Esophagus (tissue), 2 donors: Measurements from ENCODE around the gene SUPT3H. TPM values are rescaled to one million over a fixed set of nuclear protein-coding genes. Genes with fewer than 3 reads are reported as not detected.

Experiments
- H3K27ac ChIP-seq, 2 donors: one replicate each; pipeline ENCODE4 v1.5.1; 2013; ENCODE audit warnings: low read depth in 2 of 2, mild to moderate bottlenecking in 2 of 2, inconsistent platforms in 1 of 2, low read length in 1 of 2, moderate library complexity in 1 of 2
- H3K27me3 ChIP-seq, 2 donors: one replicate each; pipeline ENCODE4 v1.6.1; 2013; ENCODE audit warnings: low read length in 2 of 2, control low read depth in 1 of 2, mild to moderate bottlenecking in 1 of 2; ENCODE audit not compliant: insufficient read depth in 2 of 2, control insufficient read depth in 1 of 2
- H3K36me3 ChIP-seq, 2 donors: one replicate each; pipeline ENCODE4 v1.6.1; 2013; ENCODE audit warnings: low read length in 1 of 2; ENCODE audit not compliant: control insufficient read depth in 2 of 2, insufficient read depth in 2 of 2
- H3K4me1 ChIP-seq, 2 donors: one replicate each; pipeline ENCODE4 v1.6.1; 2013; ENCODE audit warnings: low read length in 1 of 2; ENCODE audit not compliant: control insufficient read depth in 2 of 2, insufficient read depth in 2 of 2
- H3K4me3 ChIP-seq, 2 donors: one replicate each; pipeline ENCODE4 v1.5.1; 2013; ENCODE audit warnings: low read length in 2 of 2, mild to moderate bottlenecking in 2 of 2, low read depth in 1 of 2, moderate library complexity in 1 of 2
- H3K9me3 ChIP-seq, 2 donors: one replicate each; pipeline ENCODE4 v1.6.1; 2013; ENCODE audit warnings: mild to moderate bottlenecking in 2 of 2, low read depth in 1 of 2, low read length in 1 of 2, moderate library complexity in 1 of 2; ENCODE audit not compliant: control insufficient read depth in 2 of 2, insufficient read depth in 1 of 2
- WGBS, 2 donors: extraction: QIAGEN DNeasy Blood & Tissue Kit; methylation state at CpG; one replicate each; pipeline ENCODE4 v1.1.7; 2013; 5-methylcytosine and 5-hydroxymethylcytosine counted together
- polyA plus RNA-seq, 2 donors: library from polyadenylated mRNA; stranded (reverse); fragments of 200-250 nt; gene quantifications; one replicate each; pipeline ENCODE4 v1.2.3, GENCODE V29; 2013
- donor health status: healthy with polysubstance abuse.
- donor health status: Bipolar disorder and iron deficiency.

Gene SUPT3H
- polyA plus RNA-seq, 2 donors: 2.8 to 3.6 TPM

DNA sequence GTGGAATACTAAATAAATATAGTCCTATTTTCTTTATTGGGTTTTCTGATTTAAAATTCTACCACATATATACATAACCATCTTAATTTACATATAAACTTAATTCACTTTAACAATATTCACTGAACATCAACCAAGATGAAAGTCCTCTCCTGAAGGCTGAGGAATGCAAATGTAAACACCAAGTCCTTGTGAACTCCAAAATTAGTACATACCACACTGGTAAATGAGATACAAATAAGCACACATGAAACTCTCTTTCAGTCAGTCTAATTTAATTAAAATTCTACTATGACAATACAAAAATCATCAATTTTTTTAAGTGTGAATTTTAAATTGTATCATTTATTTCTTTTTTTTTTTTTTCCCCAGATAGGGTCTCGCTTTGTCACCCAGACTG is 254.7 kb downstream of the SUPT3H start:
- Histone ChIP-seq H3K36me3 (no peaks in the 10 kb centered on the region), H3K4me1 (no peaks in the 10 kb centered on the region), H3K27me3 (no peaks in the 10 kb centered on the region), H3K27ac (no peak overlapping the region), H3K9me3 (no peaks in the 10 kb centered on the region), H3K4me3 (no peak overlapping the region)
- 100% methylated on average over 1 of the region's 1 CpG for WGBS, 2 donors

DNA sequence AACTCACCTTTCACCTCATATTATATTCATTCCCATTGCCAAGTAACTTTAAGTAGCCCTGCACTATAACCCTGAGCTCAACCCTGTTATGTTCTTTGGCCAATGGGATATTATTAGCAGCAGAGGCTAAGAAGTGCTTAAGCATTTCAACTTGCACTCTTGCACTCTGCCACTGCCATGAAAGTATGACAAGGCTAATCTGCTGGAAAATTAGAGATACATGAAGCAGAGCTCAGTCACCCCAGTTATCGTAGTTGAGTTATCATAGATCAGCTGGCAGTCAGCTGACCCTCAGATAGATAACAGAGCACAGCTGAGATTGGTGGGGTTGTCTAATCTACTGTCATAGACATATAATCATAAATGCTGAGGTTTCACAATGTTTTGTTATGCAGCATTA is 259.0 kb downstream of the SUPT3H start:
- H3K27ac ChIP-seq: no peak overlapping the region
- H3K27me3 ChIP-seq: no peaks in the 10 kb centered on the region
- no peaks in the 10 kb centered on the region for H3K4me1 ChIP-seq
- 84 to 87% methylated on average over 1 of the region's 1 CpG for WGBS, 2 donors
- no peaks in the 10 kb centered on the region for H3K36me3 ChIP-seq
- H3K4me3 ChIP-seq: no peak overlapping the region
- no peaks in the 10 kb centered on the region for H3K9me3 ChIP-seq

DNA sequence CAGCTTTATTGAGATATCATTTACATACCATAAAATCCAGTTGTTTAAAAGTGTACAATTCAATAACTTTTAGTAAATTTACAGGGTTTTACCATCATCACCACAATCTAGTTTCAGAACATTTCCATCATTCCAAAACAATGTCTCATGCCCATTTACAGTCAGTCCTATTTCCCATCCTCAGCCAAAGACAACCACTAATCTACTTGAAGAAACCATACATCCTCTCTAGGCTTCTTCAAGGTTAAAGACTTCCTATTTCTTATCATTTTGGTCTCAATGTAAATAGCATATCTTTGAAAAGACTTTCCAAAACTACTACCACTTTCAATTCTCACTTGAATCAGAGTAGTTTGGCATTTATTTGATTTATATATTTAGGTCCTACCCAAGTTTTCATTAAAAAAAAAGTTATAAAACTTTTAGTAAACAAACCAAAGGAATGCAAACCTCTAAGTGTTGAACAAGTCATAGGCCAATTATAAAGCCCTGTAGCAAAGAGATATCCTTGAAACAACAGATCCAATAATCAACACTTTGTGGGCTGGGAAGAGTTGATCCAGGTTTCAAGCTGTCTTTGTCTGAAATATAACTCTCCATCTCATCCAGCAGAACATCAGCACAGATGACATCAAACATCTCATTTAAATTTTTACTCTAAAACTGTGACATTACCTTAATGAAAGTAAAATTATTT is 260.9 kb downstream of the SUPT3H start:
- H3K27me3 ChIP-seq: no peaks in the 10 kb centered on the region
- H3K4me1 ChIP-seq: no peaks in the 10 kb centered on the region
- no peak overlapping the region for H3K4me3 ChIP-seq
- H3K36me3 ChIP-seq: no peaks in the 10 kb centered on the region
- H3K27ac ChIP-seq: no peak overlapping the region
- H3K9me3 ChIP-seq: no peaks in the 10 kb centered on the region

DNA sequence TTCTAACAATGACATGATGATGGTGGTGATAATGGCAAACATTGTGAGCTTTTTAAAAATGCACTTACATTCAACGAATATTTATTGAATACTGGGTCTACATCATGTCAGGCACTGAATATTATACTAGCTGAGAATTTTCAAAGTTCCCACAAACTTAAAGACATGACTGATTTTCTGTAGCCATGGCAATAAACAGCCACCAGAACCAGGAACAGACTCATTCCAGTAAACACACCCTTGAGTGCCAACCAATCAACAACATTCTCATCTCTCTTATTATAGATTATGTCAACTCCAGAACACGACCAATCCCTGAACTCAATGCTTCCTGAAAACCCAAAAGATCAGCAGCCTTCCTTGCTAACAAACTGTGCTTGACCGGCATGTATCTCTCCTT is 262.0 kb downstream of the SUPT3H start:
- Histone ChIP-seq H3K27me3 (no peaks in the 10 kb centered on the region), H3K36me3 (no peaks in the 10 kb centered on the region), H3K4me3 (no peak overlapping the region), H3K4me1 (no peaks in the 10 kb centered on the region), H3K27ac (no peak overlapping the region), H3K9me3 (no peaks in the 10 kb centered on the region)
- WGBS, 2 donors: 72 to 77% methylated on average over 3 of the region's 3 CpGs

DNA sequence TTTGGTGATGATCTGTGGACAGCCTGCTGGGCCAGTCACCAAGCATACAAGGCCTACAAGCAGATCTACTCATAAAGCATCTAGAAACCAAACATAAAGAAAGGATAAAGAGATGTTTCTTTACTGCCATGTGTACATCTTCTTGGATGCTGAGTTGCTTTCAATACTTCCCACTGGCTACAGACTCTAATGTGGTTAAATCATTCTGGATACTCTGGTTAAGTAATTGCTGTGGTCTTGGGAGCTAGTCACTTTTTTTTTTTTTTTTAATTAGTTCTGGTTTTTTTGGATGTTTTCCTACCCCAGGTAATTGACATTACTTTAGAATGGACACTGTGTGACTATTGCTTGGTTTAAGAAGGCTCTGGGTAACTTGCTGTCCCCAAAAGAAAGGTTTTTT is 265.0 kb downstream of the SUPT3H start:
- H3K27me3 ChIP-seq: no peaks in the 10 kb centered on the region
- H3K4me3 ChIP-seq: no peak overlapping the region
- H3K9me3 ChIP-seq: no peaks in the 10 kb centered on the region
- no peaks in the 10 kb centered on the region for H3K36me3 ChIP-seq
- H3K4me1 ChIP-seq: no peaks in the 10 kb centered on the region
- no peak overlapping the region for H3K27ac ChIP-seq

DNA sequence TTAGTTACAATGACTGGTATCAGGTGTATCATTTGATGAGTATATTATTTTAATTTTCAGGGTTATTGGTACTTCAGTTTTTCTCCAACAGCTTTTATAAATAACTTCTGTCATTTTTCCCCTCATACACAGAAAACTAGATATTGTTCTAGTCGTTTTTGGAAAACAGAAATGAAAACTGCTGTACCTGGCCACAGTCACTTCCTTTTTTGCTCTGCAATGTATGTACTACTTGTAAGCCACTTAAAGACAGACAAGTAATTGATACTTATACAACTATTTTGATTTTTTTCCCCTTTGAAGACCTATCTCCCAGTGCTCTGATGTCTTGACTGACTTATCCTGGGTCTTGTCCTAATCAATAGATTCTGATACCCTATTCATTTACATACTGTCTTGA is 268.2 kb downstream of the SUPT3H start:
- Histone ChIP-seq H3K36me3 (no peaks in the 10 kb centered on the region), H3K4me1 (no peaks in the 10 kb centered on the region), H3K4me3 (no peak overlapping the region), H3K27ac (no peak overlapping the region), H3K27me3 (no peaks in the 10 kb centered on the region), H3K9me3 (no peaks in the 10 kb centered on the region)
- WGBS, 2 donors: 61% methylated on average over 1 of the region's 1 CpG

DNA sequence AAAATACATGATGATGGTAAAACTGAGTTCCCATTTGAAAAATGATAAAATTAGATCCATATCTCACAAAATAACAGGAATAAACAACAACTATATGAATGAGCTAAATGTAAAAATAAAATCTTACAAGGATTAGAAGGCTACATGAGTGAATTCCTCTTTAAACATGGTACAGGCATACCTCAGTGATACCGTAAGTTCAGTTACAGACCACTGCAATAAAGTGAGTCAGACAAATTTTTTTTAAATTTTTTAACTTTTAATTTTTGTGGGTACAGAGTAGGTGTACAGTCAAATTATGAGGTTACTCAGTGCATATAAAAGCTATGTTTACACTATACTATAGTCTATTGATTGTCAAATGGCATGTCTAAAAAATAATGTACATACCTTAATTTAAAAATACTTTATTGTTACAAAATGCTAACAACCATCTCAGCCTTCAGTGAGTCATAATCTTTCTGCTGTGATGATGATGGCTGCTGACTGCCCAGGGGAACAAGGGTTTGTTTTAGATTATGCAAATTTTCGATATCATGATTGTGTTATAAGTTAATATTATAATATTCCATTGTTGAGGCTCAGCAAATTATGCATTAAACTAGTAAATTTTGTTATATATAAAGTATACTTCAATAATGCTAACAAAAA is 272.4 kb downstream of the SUPT3H start:
- Histone ChIP-seq H3K27ac (no peak overlapping the region), H3K4me3 (no peak overlapping the region), H3K36me3 (no peaks in the 10 kb centered on the region), H3K4me1 (no peaks in the 10 kb centered on the region), H3K27me3 (no peaks in the 10 kb centered on the region), H3K9me3 (no peaks in the 10 kb centered on the region)
- WGBS, 2 donors: 96 to 97% methylated on average over 2 of the region's 2 CpGs

DNA sequence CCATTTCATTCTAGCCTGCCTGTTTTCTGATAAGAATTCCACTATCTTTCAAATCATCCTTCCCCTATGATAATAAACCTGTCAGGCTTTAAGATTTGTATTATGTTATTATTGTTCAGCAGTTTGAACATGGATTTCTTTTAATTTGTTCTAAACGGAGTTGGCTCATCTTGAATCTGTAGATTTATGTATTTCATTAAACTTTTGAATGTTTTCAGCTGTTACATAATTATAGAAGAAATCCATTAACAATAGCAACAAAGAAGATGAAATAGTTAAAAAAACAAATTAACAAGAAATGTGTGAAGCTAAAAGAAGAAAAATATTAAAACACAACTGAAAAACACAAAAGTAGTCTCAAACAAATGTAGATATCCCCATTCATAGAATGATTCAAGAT is 273.3 kb downstream of the SUPT3H start:
- H3K4me1 ChIP-seq: no peaks in the 10 kb centered on the region
- H3K9me3 ChIP-seq: no peaks in the 10 kb centered on the region
- 82 to 88% methylated on average over 1 of the region's 1 CpG for WGBS, 2 donors
- no peak overlapping the region for H3K27ac ChIP-seq
- no peaks in the 10 kb centered on the region for H3K27me3 ChIP-seq
- no peak overlapping the region for H3K4me3 ChIP-seq
- H3K36me3 ChIP-seq: no peaks in the 10 kb centered on the region

DNA sequence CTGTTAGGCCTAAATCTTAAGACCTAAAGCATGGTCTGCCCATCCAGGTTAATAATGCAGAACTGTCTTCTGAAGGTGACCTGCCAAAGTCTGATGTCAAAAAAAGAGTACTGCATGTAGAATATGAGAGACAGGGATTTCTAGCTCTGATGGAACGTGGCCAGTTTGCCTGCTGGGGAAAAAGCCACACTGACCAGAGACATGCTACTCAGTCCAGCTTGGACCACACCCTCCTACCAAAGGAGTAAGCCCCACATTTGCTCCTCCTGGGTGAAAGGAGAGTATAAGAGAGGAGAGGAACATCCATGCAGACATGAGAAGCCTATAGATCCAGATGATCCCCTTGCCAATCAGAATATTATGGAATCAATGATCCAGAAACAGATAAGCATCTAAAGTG is 279.5 kb downstream of the SUPT3H start:
- Histone ChIP-seq H3K4me1 (no peaks in the 10 kb centered on the region), H3K4me3 (no peak overlapping the region), H3K9me3 (no peaks in the 10 kb centered on the region), H3K36me3 (no peaks in the 10 kb centered on the region), H3K27ac (no peak overlapping the region), H3K27me3 (no peaks in the 10 kb centered on the region)
- 81 to 97% methylated on average over 1 of the region's 1 CpG for WGBS, 2 donors

DNA sequence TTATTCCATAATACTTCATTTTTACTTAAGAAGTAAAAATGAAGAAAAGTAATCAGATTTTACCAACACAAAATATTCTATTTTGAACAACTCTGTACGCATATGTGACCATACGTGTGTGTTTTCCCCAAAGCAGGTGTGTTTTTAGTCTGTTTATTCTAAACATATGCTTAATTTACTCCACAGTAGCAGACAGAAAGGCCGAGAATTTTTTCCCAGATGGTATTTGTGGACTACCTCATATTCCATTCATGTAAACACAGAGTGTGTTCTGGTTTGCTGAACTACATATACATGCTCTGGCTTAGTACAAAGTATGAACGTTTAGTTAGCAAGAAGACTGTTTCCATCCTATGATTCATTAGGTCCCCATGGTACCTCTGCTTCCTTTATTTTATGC is 282.9 kb downstream of the SUPT3H start:
- H3K9me3 ChIP-seq: no peaks in the 10 kb centered on the region
- no peaks in the 10 kb centered on the region for H3K36me3 ChIP-seq
- H3K27ac ChIP-seq: no peak overlapping the region
- WGBS, 2 donors: 85 to 86% methylated on average over 4 of the region's 4 CpGs
- no peak overlapping the region for H3K4me3 ChIP-seq
- H3K27me3 ChIP-seq: no peaks in the 10 kb centered on the region
- no peaks in the 10 kb centered on the region for H3K4me1 ChIP-seq
